Spleen (tissue), 11 donors: ENCODE results near the gene OBSL1. TPM values are rescaled to one million over a fixed set of nuclear protein-coding genes. Genes with fewer than 3 reads are reported as not detected.

Experiments
- DNase-seq: peaks from one replicate; pipeline ENCODE4 v3.0.0-alpha.2; 2020
- H3K27ac ChIP-seq, 8 donors: fragments of 200-600 bp; sonication (generic) in 7 of 8; 1 replicate in 4 of 8; 2 replicates in 4 of 8; pipeline versions ENCODE4 v1.5.0 to v1.8.0; 2016 to 2021; ENCODE audit warnings: inconsistent platforms in 4 of 8, mild to moderate bottlenecking in 4 of 8, moderate library complexity in 1 of 8
- H3K27me3 ChIP-seq, 7 donors: fragments of 200-600 bp; sonication (generic) in 6 of 7; replicated peaks in 1 of 7; 1 replicate in 4 of 7; 2 replicates in 3 of 7; pipeline versions ENCODE4 v1.5.0 to v1.8.0; 2016 to 2021; ENCODE audit warnings: inconsistent platforms in 3 of 7, mild to moderate bottlenecking in 1 of 7
- H3K36me3 ChIP-seq, 6 donors: fragments of 200-600 bp; sonication (generic) in 5 of 6; 1 replicate in 4 of 6; 2 replicates in 2 of 6; pipeline versions ENCODE4 v1.5.0 to v1.8.0; 2016 to 2021; ENCODE audit warnings: inconsistent platforms in 2 of 6
- H3K4me1 ChIP-seq, 6 donors: fragments of 200-600 bp; sonication (generic) in 5 of 6; 1 replicate in 3 of 6; 2 replicates in 3 of 6; pipeline versions ENCODE4 v1.5.0 to v1.8.0; 2016 to 2021; ENCODE audit warnings: inconsistent platforms in 3 of 6
- H3K4me3 ChIP-seq, 8 donors: fragments of 200-600 bp; sonication (generic) in 7 of 8; 1 replicate in 4 of 8; 2 replicates in 4 of 8; pipeline versions ENCODE4 v1.5.0 to v1.8.0; 2016 to 2021; ENCODE audit warnings: inconsistent platforms in 4 of 8, mild to moderate bottlenecking in 4 of 8, moderate library complexity in 2 of 8
- H3K9me3 ChIP-seq, 8 donors: fragments of 200-600 bp; sonication (generic) in 7 of 8; 1 replicate in 4 of 8; 2 replicates in 4 of 8; pipeline versions ENCODE4 v1.5.0 to v1.8.0; 2016 to 2021; ENCODE audit warnings: inconsistent platforms in 4 of 8
- POLR2A ChIP-seq, 3 donors: fragments of 450-650 bp; IDR thresholded peaks; one replicate each; pipeline ENCODE4 v1.5.1; 2017; ENCODE audit warnings: antibody characterized with exemption in 3 of 3, mild to moderate bottlenecking in 1 of 3
- POLR2AphosphoS5 ChIP-seq, 3 donors: sonication (generic); formaldehyde crosslinking; IDR thresholded peaks; one replicate each; pipeline ENCODE4 v1.5.1; 2017; ENCODE audit warnings: antibody characterized with exemption in 3 of 3
- WGBS, 5 donors: extraction: QIAGEN DNeasy Blood & Tissue Kit in 3 of 5; methylation state at CpG; one replicate each; pipeline versions ENCODE4 v1.1.5 to v1.1.7; 2013 to 2018; 5-methylcytosine and 5-hydroxymethylcytosine counted together
- intact Hi-C: fragments of 100-400 bp; cut with DNase I; formaldehyde crosslinking; loops from one replicate; pipeline ENCODE4 v1.15.0; 2023; ENCODE audit warnings: low total_unique reads
- polyA plus RNA-seq, 3 donors: library from polyadenylated mRNA; stranded (reverse); fragments of 200-250 nt; gene quantifications; one replicate each; pipeline ENCODE4 v1.2.1, GENCODE V29; 2013
- total RNA-seq, 7 donors: library from RNA; depleted of rRNA in 3 of 7; stranded (reverse); fragments of >200 nt in 3 of 7; fragmentation: NEBNext Ultra II Directional in 4 of 7; extraction: Animal tissue kit (Norgen Biotek cat#: 25700) in 4 of 7; gene quantifications; one replicate each; pipeline versions ENCODE4 v1.1.0 to v1.2.1, GENCODE V29; 2016 to 2021
- TF ChIP-seq, protein P1 (sequence below), 11 experiments: fragments of 200-600 bp in 7 of 11; fragments of 450-650 bp in 4 of 11; sonication (generic) in 4 of 11; IDR thresholded peaks in 8 of 11; conservative IDR thresholded peaks in 3 of 11; 1 replicate in 7 of 11; 2 replicates in 4 of 11; pipeline versions ENCODE4 v1.4.0 to v1.8.0; 2016 to 2021; ENCODE audit warnings: antibody characterized with exemption in 11 of 11, inconsistent platforms in 4 of 11, mild to moderate bottlenecking in 1 of 11
- donor health status: healthy with polysubstance abuse.
- donor health status: DM: no; HTN: no; CAD: no; lungs with moderate emphysema.
- donor health status: DM: no; HTN: no; CAD: no.
- donor health status: Bipolar disorder and iron deficiency.
- donor health status: healthy.
- donor health status: DM: no; HTN: no; CAD: no.
- donor health status: DM: yes; HTN: yes; CAD: no.

The OBSL1 gene
- total and polyA plus RNA-seq, 10 donors, result 15.9 to 51.6 (median 31.0) TPM

DNA sequence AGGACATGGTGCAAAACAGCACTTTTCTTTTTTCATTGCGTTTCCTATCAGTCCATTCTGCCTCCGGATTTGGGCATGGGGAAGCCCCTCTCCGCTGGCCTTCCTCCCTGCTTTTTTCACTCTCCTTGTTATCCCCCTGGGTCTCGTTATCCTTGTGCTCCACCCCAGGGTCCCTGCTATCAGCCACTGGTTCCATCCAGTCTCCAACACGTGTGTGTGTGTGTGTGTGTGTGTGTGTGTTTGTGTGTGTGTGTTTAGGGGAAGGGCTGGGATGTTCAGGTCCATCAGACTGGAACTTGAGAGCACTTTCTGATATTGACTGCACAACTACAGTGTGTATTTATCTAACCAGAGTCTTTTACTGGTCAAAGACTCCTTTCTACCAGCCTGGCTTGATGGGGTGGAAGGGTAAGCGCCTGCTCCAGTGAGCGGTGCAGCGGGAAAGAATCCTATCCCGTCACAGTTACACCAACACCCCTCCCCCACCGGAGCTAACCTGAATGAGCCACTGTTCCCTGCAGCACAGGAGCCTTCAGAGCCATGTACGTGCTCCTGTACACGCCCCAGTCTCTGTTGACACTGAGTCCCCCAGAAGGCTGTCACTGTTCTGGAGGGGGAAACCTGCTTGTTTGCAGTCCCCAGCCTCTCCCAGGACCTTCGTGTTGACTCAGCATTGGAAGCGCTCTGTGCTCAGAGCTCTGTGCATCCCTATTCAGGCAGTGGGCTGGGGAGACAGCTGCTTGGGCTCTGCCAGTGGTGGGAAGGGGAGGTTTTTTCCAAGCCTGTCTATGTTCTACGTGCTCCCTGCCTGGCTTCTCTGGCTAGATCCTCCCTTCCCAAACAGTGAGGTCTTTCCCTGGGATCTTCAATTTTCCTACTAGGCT, 5.4 kb upstream of the OBSL1 start:
- Histone ChIP-seq H3K27me3 (peaks cover 0 to 53% (median 7%) of the 10 kb centered on the region in 7 donors), H3K4me1 (peaks cover 0 to 2% (median 0%) of the 10 kb centered on the region in 6 donors), H3K36me3 (no peaks in the 10 kb centered on the region), H3K9me3 (no peaks in the 10 kb centered on the region), H3K4me3 (no peak overlapping the region), H3K27ac (no peak overlapping the region)
- no peak for DNase-seq
- 47 to 67% (median 56%) methylated on average over 15 of the region's 15 CpGs for WGBS, 5 donors
- intact Hi-C loops, result no loop called here
- no peak for TF ChIP-seq POLR2AphosphoS5 (IDR thresholded peaks at IDR 0.05)
- TF ChIP-seq, protein P1, sequence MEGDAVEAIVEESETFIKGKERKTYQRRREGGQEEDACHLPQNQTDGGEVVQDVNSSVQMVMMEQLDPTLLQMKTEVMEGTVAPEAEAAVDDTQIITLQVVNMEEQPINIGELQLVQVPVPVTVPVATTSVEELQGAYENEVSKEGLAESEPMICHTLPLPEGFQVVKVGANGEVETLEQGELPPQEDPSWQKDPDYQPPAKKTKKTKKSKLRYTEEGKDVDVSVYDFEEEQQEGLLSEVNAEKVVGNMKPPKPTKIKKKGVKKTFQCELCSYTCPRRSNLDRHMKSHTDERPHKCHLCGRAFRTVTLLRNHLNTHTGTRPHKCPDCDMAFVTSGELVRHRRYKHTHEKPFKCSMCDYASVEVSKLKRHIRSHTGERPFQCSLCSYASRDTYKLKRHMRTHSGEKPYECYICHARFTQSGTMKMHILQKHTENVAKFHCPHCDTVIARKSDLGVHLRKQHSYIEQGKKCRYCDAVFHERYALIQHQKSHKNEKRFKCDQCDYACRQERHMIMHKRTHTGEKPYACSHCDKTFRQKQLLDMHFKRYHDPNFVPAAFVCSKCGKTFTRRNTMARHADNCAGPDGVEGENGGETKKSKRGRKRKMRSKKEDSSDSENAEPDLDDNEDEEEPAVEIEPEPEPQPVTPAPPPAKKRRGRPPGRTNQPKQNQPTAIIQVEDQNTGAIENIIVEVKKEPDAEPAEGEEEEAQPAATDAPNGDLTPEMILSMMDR (IDR thresholded peaks at IDR 0.05 in 8 of 11, conservative IDR thresholded peaks at IDR 0.05 in 3 of 11), result no peak
- TF ChIP-seq POLR2A (IDR thresholded peaks at IDR 0.05), result no peak

DNA sequence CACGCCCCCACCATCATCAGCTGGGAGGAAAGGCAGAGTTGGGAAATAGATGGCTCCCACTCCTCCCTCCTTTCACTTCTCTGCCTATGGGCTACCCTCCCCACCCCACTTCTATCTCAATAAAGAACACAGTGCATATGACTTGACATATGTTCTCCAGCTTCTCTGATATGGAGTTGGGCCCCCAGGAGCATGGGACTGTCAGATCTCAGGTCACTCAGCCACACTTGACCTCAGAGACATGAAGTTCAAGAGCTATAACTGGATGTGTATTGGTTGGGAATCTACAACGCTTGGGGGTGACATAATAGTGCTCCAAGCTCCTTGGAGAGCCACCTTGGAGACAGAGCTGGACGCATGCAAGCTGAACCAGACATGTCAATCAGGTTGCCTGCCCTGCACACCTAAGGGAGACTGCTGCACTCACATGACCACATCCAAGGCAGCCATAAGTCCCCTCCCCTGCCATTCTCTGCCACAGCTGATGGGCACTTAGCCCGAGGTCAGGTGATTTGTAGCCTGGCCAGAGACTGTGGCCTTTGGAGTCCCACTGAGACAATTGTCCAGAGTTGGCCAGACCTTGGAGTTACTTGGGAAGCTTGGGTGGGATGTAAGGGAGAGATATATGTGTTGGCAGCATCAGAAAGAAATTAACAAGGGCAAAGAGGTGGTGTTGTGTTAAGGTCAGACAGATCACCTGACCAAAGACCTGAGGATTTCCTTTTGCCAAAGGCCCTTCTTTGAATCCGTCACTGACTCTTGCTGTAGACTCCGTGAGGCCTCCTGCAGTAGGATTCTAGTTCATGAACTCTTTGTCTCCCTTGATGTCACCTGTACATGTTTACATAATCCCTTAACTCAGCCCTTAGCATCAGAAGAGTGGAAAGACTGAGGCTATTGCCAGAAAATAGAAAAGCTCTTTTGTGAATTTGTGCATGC, 4.5 kb upstream of the OBSL1 start:
- DNase-seq, result no peak
- WGBS, 5 donors, result 65 to 83% (median 79%) methylated on average over 5 to 6 of the region's 6 CpGs
- TF ChIP-seq POLR2AphosphoS5 (IDR thresholded peaks at IDR 0.05) (no peak), POLR2A (IDR thresholded peaks at IDR 0.05) (no peak)
- TF ChIP-seq, protein P1 (IDR thresholded peaks at IDR 0.05 in 8 of 11, conservative IDR thresholded peaks at IDR 0.05 in 3 of 11), result no peak
- Histone ChIP-seq H3K27ac (no peak overlapping the region), H3K27me3 (peaks cover 0 to 63% (median 16%) of the 10 kb centered on the region in 7 donors), H3K4me1 (peaks cover 0 to 12% (median 7%) of the 10 kb centered on the region in 6 donors), H3K4me3 (no peak overlapping the region), H3K36me3 (no peaks in the 10 kb centered on the region), H3K9me3 (no peaks in the 10 kb centered on the region)
- intact Hi-C loops, result no loop called here

DNA sequence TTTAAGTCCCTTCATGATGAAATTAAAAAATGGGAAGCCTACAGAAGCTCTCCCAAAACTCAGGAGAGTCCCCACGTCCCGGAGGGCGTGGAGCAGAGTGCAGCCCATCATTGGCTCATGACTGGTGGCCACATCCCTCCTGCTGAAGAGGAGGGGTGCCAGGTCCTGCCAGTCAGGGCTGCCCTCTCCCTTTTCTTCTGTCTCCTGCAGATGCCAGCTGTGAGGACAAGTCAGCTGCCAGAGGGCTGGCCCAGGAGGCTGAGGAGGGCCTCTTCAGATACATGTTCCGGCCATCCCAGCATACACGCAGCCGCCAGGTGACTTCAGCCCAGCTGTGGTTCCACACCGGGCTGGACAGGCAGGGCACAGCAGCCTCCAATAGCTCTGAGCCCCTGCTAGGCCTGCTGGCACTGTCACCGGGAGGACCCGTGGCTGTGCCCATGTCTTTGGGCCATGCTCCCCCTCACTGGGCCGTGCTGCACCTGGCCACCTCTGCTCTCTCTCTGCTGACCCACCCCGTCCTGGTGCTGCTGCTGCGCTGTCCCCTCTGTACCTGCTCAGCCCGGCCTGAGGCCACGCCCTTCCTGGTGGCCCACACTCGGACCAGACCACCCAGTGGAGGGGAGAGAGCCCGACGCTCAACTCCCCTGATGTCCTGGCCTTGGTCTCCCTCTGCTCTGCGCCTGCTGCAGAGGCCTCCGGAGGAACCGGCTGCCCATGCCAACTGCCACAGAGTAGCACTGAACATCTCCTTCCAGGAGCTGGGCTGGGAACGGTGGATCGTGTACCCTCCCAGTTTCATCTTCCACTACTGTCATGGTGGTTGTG, 3.4 kb upstream of the OBSL1 start:
- H3K36me3 ChIP-seq, result no peaks in the 10 kb centered on the region
- H3K27ac ChIP-seq, result no peak overlapping the region
- H3K4me3 ChIP-seq, result no peak overlapping the region
- H3K27me3 ChIP-seq, result peaks cover 0 to 74% (median 21%) of the 10 kb centered on the region in 7 donors
- H3K4me1 ChIP-seq, result peaks cover 0 to 22% (median 19%) of the 10 kb centered on the region in 6 donors
- no peaks in the 10 kb centered on the region for H3K9me3 ChIP-seq
- intact Hi-C loops, result no loop called here
- TF ChIP-seq POLR2A (IDR thresholded peaks at IDR 0.05) (no peak), POLR2AphosphoS5 (IDR thresholded peaks at IDR 0.05) (no peak)
- TF ChIP-seq, protein P1 (IDR thresholded peaks at IDR 0.05 in 8 of 11, conservative IDR thresholded peaks at IDR 0.05 in 3 of 11), result no peak
- peak; percentile 71 for DNase-seq
- WGBS, 5 donors, result 79 to 91% (median 86%) methylated on average over 12 to 22 of the region's 22 CpGs
